HG02973 (cell line): ENCODE data around the gene MKNK1.

Experiments
- ATAC-seq: cut with Tn5 transposase; IDR thresholded peaks from one replicate; pipeline ENCODE4 v1.9.1; 2021; ENCODE audit warnings: moderate library complexity; ENCODE audit not compliant: unreplicated experiment

The MKNK1 gene

DNA sequence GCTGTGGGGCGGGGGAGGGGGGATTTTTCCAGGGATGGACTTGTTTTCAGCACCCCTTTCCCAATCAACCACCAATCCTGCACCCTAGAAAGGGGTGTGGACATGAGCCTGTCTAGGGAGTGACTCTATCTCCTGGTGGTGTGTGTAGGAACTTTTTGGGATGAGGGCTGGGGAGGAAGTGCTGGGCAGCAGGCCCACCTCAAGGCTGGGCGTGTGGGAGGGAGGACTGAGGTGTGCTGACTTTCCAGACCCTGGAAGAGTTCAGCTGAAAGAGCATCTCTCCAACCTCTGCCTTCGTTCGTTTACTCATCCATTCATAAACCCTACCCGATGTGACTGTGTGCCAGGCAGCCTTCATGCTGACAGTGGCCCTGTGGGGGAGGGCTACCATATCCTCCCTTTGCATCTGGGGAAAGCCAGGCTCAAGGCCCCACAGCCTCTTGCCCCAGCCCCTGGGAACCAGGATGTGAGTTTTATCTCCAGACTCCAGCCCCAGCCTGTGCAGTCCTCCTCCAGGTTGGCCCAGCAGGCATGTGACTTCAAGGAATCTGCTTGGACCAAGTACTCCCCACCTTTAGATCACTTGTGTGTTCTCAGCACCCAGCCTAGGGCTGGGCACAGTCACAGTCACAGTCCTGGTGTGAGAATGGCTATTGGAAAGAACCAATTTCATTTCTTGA, 59.4 kb downstream of the MKNK1 start:
- ATAC-seq, result no peak

DNA sequence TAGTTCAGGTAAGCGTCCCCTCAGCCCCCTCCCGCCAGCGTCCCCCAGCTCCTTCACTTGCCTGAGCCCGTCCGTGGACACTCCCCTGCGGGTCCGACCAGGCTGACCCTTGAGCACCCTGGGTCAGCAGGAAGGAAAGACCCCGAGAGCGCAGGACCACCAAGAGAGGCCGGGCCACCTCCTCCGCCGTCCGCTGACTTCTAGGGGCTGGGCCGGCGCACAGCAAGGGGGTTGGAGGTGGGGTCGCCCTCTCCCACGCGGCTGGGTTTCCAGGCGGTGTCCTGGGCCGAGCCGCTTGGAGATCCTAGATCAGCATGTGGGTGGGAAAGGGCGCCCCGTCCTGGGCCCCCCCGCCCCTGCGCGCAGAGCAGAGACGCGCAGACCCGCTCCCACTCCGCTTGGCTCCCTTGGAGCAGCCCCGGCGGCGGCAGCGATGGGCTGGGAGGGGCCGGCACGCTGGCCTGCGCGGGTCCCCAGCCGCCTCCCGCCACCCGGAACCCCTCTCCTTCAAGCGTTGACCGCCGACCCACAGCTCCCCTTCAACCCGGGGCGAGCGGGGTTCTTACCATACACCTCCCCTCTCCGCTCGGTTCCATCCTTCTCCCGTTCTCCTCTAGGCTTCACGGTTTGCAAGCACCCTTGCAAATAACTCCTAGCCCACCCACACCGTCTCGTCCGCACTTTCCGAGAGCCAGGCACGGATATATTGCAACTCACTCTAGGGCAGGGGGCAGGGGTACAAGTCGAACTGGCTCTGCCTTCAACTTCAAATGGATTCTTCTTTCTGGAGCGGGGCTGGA, 60.1 kb downstream of the MKNK1 start:
- ATAC-seq, result no peak

DNA sequence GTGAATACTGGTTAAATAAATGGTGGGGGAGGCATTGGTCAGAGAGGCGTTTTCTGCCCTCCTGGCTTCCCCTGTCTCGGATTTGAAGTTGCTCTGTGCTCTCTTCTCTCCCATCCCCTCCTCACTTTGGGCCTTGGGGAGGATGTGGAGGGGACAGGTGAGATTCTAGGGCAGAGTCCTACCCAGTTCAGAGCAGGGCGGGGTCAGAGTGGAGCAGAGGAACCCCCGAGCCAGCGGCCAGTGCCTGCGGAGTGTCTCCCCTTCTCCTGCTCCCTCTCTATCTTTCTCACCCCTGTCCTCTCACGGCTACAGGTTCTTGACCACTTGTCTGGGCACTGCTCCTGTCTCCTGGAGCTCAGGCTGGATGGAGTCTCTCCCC, 60.7 kb downstream of the MKNK1 start:
- ATAC-seq, result no peak

DNA sequence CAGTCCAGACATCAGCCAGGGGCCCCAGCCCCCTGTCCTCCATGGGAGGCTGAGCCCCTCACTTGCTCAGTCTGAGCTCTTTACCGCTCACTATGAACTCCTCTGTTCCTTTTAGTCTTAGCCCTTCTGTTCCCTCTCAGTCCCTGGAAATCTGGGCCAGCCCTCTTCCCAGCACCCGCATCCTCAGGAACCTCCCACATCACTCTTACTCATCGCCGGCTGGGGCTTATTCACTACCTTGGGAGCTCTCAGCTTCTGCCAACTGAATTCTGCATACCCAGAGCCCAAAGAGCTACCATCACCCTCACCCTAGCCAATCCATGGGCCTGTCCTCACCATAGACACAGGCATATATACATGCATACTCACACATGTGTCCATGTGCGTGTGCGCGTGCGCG, 64.1 kb downstream of the MKNK1 start:
- no peak for ATAC-seq

DNA sequence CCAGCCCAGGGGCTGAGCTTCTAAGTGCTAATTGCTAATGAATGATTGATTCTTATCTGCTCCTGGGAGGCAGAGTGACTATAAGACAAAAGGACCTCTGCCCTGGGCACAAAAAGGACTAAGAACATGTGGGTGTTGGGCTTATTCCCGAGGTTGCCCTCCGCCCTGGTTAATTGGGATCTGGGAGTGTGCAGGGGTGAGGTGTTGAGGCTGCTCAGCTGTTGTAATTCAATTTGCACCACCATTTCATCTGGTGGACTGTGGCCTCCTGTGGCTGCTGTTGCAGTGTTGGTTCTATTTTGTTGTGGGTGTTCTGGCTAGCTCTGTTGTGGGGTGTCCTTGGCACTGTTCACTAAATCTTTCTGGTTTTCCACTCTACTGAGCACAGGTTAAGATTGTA, 65.9 kb downstream of the MKNK1 start:
- ATAC-seq, result no peak

DNA sequence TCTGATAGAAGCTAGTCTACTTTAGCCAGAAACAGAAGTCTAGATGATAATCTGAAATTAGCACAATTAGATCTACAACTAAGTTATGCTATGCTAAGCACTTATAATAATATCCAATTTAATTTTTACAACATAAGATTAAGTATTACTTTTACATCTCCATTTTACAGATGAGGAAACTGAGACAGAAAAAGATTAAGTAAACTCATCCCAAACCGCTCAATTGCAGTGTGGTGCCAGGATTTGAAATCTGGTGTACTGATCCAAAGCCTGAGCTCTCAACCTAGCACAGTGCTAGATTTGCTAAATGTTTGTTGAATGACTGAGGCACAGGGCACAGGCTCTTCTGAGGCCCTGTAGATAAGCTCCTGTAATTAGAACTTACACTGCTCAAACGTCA, 66.4 kb downstream of the MKNK1 start:
- ATAC-seq, result no peak

DNA sequence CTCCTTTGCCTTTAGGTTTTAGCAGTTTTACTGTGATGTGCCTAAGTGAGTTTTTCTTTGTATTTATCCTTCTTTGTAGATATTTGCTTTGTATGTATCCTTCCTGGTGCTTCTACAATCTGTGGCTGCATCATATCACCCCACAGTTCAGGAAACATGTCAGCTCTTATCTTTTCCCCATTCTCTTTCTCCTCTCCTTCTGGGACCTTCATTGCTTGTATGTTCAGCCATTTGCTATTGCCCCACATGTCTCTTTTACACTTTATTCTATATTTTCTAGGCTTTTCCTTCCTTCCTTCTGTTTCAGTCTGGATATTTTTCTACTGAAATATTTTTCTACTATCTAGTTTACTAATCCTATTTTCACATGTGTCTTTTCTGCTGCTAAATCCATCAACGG, 67.5 kb downstream of the MKNK1 start:
- no peak for ATAC-seq

DNA sequence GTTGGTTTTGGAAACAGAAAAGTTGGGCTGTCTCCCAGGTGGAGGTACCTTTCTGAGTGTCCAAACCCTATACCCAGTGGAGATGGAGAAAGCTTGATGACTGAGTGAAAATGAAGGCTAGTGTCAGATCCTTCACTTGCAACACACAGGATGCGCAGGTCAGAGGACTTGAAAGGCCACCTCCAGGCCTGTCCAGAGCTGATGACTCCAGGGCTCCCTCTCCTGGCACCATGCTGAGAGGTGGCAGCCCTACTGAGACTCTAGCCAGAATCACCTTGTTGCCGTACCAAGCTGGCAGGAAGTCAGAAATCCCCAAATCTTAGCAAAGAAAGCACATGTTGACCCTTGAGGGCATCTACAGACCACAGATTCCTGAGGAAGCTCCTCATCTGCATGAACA, 69.0 kb downstream of the MKNK1 start:
- ATAC-seq, result no peak

DNA sequence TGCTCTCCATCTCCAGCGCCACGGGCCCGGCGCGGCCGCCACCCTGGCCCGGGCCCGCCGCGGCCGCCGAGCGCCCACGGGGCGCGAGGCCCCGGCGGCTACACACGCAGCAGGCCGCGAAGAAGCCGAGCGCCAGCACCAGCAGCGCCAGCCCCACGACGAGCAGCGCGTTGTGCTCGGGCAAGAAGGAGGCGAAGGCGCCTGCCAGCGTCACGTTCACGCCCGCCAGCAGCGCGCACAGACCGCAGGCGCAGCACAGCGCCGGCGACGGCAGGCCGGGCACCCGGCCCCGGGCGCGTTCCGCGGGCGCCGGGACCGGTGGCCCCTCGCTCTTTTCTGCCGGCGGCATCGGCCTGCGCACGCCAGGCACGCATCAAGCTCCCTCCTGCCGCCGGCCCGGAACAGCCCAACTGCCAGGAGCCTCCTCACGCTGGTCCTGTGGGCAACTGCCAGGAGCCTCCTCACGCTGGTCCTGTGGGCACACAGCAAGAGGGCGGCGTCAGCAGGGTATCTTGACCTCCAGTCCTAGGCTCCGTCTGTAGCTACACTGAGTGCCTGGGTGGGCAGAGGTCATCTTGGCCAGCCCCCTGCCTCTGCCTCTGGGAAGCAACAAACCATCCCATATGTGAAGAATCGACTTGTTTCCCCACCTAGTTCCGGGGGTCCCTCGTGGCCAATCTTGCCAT, 70.7 kb downstream of the MKNK1 start:
- no peak for ATAC-seq

DNA sequence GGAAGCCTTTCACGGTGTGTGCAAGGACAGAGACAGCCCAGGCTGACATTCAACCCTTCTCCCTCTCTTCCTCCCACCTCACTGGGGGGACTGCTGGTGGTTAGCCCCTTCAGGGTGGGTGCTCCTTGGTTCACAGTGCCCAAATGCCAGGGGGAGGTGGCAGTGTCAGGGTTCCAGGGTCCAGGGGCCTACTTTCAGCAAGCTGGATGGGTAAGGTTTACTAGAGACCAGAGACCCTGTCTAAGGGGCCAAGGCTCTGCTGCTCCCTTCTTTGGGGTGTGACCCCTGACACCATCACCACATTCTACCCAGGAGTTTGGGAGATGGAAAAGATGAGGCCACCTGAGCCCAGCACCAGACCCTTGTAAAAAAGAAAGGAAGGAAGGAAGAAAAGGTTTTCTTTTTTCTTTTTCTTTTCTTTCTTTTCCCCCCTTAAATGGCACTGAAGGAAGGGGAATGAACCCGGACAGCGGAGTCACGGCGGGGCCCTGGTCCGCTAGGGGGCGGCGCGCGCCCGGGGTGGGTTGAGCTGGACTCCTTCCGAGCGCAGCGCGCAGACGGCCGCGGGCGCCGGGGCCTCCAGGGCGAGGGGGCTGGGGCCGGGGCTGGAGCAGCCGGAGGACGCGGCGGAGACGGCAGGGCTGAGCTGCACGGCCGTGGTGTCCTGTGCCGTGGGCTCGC, 71.4 kb downstream of the MKNK1 start:
- ATAC-seq, result no peak

DNA sequence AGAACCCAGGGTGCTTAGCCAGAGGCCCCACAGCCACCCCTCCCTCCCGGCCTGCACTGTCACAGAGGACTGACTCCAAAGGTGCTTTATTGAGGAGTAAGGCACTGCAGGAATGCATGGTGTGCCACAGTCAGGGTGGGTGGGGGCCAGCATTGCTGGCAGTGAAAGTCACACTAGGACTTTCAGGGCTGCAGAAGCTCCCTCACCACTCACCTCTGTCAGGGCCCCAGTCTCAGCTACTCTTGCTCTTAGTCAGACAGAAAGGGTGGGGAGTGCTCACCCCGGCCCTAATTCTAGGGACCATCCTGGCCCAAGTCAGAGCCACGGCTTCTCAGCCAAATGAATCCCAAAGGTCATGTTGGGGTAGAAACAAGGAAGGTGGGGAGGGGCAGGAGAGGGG, 72.0 kb downstream of the MKNK1 start:
- no peak for ATAC-seq

DNA sequence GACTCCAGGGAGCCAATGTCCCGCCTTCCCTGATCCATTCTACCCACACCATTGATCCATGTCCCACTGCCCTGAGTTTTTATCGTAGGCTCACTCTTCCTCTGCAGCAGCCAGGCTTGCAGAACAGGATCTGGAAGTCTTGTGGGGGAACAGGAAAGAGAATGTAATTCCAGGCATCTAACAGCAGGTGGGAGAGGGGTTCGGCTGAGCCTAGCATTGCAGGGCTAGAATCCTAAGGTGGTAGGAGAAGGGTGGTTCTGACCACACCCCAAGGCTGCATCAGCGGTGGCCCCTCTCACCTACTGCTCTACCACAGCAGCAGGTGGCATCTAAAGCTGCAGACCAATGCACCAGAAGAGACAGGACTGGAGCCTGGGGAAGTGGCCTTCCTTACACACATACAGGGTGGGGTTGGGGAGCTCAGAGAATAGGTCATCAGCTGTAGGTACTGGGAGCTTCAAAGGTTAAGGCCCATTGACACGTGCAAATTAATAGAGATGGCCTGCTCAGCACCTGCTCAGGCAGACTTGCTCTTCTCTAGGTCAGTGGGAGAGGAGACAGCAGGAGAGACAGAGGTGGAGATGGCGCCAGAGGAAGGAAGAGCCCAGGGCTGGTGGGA, 73.2 kb downstream of the MKNK1 start:
- no peak for ATAC-seq

DNA sequence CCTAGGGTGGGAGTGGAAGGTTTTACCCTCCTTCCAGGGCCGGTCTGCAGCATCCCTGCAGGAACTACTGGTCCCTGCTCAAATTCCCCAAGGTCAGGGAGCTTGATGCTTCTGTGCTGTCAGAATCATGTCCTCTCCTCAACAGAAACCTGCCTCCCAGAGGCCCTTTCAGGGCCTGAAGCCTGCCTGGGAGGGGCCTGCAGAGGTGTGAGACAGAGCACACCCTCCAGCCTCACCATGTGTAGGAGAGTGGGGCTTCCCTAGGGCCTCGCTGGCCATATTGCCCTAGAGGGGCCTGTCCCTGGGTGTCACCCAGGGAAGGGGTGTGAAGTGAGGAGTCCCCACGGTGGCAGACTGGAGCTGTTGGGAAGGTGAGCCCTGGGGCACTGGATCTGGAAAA, 73.8 kb downstream of the MKNK1 start:
- no peak for ATAC-seq

DNA sequence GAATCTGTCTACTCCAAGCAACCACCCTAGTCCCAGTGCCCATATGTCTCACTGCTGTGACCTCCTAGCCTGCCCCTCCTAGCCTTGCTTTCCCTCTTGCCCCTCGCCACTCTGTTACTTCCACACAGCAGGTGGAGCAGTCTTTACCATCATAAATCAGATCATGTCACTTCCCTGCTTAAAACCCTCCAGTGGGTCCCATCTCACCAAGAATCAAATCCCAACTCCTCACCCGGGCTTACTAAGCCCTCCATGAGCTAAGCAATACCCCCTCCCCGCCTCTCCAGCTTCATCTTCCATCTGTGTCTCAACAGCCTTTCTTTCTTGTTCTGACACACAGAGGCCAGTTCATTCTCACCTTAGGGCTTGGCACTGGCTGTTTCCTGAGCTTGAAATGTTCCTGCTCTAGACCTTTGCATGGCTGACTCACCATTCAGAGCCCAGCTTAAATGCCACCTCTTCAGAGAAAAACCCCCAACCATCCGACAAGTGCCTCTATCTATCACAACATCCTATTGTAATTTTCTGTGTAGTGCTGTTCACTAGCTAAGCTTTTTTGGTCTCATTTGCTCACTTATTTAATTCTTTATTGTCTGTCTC, 74.9 kb downstream of the MKNK1 start:
- no peak for ATAC-seq

DNA sequence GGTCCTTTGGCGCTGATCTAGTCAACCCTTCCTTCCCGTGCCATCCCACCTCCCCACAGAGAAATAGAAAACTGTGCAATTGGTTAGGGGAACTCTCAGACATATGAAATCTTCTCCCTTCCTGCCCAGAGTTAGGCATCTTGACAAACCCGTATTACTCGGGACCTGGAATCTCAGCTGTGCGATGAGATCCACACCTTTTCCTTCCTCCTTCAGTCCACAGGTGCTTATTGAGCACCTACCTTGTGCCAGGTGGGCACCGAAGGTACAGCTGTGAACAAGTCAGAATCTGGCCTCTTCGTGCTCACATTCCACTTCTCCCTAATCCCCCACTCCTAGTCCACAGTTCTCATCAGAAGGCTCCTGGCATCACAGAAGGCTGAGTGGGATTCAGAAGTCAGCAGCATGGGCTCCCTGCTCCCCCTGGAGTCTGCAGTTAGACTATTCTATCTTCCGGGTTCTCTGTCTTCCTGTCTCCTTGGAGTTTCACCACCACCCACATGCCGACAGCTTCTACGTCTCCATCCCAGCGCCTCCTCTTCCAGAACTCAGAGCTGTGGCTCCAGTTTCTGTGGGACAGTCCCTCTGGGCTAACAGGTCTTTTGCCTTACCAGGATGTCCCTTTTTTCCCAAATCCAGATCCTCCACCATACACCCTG, 75.6 kb downstream of the MKNK1 start:
- no peak for ATAC-seq

DNA sequence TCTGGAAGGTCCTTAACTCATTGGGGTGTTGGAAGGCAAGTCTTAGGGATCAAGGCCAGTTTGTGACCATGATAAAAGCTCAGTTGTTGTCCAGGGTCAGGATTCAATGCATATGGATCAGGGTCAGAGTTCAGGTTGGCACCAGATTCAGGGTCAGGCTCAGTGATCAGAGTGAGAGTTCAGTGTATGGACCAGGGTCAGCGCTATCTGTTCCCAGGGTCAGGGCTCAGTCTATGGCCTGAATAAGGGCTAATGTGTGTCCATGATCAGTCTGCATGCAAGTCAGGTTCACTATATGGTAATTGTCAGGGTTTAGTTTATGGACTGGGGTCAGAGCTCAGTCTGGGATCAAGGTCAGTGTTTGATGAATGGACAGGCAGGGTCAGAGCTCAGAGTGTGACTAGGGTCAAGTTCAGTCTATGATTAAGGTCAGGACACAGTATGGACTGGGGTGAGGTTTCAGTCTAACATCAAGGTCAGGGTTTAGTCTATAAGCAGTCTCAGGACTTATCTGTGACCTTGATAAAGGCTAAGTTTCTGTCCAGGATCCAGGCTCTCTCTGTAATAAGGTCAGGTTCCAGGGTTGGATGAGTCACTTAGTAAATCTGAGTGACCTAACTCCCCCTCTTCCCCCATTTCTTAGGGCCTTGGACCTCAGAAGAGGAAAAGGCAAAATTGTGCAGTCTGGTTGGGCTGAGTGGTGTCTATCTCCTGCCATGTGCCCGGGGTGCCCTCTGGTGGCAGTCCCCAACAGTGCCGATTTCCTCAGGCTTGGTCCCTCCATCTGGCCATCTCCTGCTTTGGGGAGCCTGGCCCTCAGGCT, 76.4 kb downstream of the MKNK1 start:
- peak; percentile 54 for ATAC-seq

DNA sequence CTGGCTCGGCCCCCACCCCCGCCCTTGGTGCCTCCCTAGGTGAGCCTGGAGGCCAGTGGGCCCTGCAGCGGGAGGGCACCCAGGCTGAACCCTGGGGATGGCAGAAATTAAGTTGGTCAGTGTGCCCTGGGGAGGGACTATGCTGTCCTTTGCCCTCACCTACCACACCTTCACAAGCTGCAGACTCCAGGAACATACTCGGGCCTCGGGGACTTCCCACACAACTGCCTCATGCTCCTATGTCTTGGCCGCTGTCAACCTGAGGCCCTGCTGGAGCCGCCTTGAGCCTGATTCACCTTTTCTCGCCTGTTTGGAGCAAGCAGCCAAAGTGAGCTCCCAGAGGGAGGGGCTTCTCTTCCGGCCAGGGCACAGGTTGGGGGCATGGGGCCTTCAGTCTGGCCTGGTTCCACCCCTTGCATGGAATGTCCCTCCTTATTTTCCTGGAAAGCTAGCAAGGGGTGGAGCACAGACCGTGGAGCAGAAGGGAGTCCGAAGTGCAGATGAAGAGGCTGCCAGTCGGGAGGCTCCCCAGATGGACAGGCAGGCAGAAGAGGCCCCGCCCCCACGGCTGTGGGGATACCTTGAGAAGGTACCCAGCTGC, 77.3 kb downstream of the MKNK1 start:
- ATAC-seq, result no peak

DNA sequence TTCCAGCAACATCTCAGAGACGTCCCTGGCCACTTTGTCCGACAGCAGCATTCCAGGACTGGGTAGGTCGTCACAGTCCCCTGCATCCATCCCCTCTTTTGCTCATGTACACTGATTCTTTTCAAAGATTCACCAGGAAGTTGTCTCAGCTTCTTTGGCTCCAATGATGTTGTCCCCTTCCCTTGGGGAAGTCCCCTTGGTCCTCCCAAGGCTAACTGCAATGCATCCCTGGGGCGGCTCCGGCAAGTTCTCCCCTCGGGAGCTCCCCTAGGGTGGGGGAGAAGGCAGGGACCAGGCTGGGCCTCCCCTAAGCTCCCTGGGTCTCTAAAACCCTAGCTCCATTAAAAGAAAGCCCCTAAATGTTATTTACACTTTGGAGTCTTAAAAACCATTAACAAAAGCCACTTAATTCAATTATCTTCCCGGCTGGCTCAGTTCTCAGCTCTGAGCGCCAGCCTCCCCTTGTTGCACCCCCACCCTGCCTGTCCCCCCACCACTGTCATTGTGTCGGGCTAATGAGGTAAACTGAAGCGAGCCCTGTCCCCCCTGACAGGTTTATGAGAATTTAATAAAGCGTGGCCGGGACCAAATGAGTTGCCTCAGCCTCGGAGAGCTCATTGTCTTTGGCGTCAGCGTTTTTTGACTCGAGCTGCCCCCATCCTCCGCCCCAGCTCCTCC, 77.9 kb downstream of the MKNK1 start:
- ATAC-seq, result no peak
